Uterus (tissue), 2 donors: ENCODE measurements around the gene TANGO6.

Experiments
- CTCF ChIP-seq, 4 experiments: fragments of 200-600 bp in 2 of 4; fragments of 450-650 bp in 2 of 4; sonication (generic) in 2 of 4; IDR thresholded peaks; one replicate each; pipeline ENCODE4 v1.5.1; 2016 to 2019; ENCODE audit warnings: antibody characterized with exemption in 4 of 4, mild to moderate bottlenecking in 2 of 4, moderate library complexity in 1 of 4
- POLR2A ChIP-seq, 2 donors: fragments of 450-650 bp; IDR thresholded peaks; one replicate each; pipeline ENCODE4 v1.6.1; 2016; ENCODE audit warnings: antibody characterized with exemption in 2 of 2, mild to moderate bottlenecking in 1 of 2, moderate library complexity in 1 of 2

GRCh38 chr16:68826652-68827051 is 16.7 kb upstream of the TANGO6 start:
- no peak for TF ChIP-seq POLR2A (IDR thresholded peaks at IDR 0.05)
- TF ChIP-seq CTCF (IDR thresholded peaks at IDR 0.05), result no peak
